HG03469 (cell line): ENCODE data around the gene ZNF688.

ENCODE experiments used
- ATAC-seq: cut with Tn5 transposase; IDR thresholded peaks from one replicate; pipeline ENCODE4 v1.9.1; 2021; ENCODE audit warnings: mild to moderate bottlenecking, moderate library complexity, moderate number of reproducible peaks; ENCODE audit not compliant: unreplicated experiment

Gene ZNF688

GRCh38 chr16:30585400-30586191, 14.1 kb upstream of the ZNF688 start, which contains the start of gene ZNF785:
TSS of gene ZNF785 (minus strand) at chr16:30585697. CDS start at chr16:30585611, 86 bp downstream.
- ATAC-seq, result peak; percentile 81

DNA sequence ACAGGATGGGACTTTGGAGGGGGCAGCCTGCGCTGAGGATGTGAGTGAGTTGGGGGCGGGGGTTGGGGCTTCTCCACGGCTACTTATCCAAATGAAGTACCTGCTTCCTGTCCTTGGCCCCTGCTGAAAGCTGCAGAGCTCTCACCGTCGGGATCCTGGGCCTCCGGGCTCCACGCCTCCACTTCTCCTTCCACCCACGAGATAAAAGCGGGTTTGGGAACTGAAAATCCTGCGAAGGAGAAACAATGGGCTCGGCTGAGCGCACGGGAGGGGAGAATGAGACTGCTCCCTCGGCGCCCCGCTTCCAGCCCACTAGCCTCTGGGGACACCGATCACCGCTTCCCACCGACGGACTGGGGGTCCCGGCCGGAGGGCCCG, 13.5 kb upstream of the ZNF688 start:
- ATAC-seq, result no peak

DNA sequence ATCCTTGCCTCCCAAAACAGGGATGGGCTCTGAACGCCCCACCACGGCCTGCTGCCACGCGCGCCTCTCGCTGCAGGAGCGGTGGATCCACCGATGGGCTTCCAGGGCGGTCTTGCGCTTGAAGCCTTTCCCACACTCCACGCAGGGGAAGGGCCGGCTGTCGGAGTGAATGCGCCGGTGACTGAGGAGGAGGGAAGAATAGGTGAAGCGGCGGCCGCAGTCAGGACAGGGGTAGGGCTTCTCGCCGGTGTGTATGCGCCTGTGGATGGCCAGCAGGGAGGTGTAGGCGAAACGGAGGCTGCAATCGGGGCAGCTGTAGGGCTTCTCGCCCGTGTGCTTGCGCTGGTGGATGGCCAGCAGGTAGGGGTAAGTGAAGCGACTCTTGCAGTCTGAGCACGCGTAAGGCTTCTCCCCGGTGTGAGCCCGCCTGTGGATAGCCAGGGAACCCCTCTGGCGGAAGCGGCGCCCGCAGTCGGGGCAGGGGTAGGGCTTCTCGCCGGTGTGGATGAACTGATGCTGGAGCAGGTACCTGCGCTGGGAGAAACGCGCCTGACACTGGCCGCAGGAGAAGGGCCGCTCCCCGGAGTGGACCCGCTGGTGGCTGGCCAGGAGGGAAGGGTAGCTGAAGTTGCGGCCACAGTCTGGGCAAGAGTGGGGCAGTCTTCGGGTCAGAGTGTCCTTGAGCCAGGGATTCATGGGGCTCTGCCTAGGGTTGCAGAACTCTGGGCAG, 11.3 kb upstream of the ZNF688 start:
- ATAC-seq, result no peak

GRCh38 chr16:30581457-30581856, 9.9 kb upstream of the ZNF688 start:
- no peak for ATAC-seq

- ATAC-seq, result no peak
These were observed 3.2 kb upstream of the ZNF688 start for GRCh38 chr16:30574678-30575077.

DNA sequence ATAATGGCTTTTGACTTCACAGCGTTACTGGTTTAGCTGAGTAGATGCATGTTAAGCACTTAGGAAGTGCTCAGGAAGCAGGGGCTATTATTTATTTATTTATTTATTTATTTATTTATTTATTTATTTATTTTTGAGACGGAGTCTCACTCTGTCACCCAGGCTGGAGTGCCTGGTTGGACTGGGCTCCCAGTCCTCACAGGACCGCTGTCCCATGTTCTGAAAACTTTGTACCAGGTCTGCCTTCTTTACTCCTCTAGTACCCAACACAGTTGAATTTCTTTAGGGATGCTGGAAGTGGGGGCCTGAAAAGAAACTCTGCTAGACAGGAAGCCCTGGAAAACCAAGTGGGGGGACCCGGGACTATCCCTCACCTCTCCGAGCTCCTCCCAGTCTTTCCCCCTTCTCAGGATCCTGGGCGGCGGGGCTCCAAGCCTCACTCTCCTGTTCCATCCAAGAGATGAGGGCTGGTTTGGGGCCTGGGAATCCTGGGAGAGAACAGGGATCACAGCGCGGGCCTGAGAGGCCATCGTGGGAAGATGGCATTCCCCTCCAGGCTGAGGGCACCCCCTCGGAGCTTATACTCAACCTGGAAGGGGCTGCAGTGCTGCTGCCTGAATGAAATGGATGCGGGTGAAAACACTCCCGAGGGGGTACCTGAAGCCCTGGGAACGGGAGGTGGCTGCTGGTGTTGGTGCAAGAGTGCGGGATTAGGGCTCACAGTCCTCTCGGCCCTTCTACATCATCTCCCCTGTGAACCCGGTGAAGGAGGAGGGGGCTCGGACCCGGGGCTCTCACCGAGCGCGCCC, 674 bp downstream of the ZNF688 start:
- ATAC-seq, result no peak

GRCh38 chr16:30569746-30570635, 1.5 kb downstream of the ZNF688 start:
- no peak for ATAC-seq

DNA sequence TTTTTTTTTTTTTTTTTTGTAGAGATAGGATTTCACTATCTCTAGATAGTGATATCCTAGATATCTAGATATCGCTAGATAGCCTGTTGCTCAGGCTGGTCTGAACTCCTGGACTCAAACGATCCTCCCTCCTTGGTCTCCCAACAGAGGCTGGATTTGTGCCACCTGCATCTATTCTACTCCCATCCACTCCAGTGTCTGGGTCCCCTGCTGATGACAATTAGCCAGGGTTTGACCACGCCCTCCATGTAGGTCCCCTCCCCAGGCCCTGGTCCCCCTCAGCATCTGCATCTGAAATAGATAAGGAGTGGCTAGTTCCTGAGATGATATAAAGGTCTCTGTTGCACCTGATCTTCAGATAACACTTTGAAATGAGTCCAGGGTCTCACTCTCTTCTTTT, 2.2 kb downstream of the ZNF688 start:
- no peak for ATAC-seq

DNA sequence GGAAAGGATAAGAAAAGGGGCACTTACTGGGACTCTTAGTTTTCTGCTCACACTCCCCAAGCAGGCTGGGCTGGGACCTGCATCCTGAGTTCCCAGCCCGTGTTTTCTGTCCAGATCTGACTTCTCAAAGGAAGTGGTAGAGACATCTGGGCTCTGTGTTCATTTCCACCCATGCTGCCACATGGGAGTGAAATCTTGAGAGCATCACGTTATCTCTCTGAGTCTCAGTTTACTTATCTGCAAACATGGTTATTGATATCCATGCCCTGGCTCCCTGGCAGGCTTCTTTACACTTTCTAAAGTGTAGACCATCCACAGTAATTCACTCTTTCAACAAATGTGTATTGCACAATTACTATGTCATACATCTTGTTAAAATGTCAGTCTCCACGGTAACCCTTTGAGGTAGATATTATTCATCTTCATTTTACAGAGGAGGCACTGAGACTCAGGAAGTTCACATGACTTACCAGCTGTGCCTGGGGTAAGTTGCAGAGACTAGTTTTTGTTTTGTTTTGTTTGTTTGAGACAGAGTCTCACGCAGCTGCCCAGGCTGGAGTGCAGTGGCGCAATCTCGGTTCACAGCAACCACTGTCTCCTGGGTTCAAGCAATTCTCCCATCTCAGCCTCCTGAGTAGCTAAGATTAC, 3.4 kb downstream of the ZNF688 start:
- no peak for ATAC-seq

DNA sequence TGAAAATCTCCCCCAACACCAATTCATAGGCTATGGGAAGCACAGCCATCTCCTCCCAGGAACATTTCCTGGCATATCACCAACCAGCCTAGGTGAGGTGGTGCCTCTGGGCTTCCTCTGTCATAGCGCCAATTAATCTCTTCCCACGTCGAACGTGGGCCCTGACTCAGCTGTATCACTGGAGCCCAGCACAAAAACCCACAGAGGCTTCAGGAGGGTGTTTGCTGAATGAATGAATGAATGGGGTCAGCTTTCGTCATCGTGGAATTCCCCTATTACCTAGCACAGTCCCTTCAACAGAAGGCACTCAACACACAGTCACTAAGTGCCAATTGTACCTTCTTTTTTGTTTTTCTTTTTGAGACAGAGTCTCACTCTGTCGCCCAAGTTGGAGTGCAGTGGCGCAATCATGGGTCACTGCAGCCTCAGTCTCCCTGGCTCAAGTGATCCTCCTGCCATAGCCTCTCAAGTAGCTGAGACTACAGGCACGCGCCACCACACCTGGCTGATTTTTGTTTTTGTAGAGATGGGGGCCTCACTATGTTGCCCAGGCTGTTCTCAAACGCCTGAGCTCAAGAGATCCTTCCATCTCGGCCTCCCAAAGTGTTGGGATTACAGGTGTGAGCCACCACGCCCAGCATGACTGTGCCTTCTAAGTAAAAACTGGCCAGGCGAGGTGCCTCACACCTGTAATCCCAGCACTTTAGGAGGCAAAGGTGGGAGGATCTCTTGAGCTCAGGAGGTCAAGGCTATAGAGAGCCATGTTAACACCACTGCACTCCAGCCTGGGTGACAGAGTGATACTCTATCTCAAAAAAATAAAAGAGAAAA, 4.1 kb downstream of the ZNF688 start:
- no peak for ATAC-seq

- ATAC-seq, result no peak
These were observed 5.0 kb downstream of the ZNF688 start for GRCh38 chr16:30566531-30566930.

- ATAC-seq, result no peak
These were observed 5.5 kb downstream of the ZNF688 start for GRCh38 chr16:30565984-30566383.

- ATAC-seq, result no peak
These were observed 6.0 kb downstream of the ZNF688 start for GRCh38 chr16:30565526-30565925.

- ATAC-seq, result no peak
These were observed 9.5 kb downstream of the ZNF688 start for GRCh38 chr16:30562021-30562420.

DNA sequence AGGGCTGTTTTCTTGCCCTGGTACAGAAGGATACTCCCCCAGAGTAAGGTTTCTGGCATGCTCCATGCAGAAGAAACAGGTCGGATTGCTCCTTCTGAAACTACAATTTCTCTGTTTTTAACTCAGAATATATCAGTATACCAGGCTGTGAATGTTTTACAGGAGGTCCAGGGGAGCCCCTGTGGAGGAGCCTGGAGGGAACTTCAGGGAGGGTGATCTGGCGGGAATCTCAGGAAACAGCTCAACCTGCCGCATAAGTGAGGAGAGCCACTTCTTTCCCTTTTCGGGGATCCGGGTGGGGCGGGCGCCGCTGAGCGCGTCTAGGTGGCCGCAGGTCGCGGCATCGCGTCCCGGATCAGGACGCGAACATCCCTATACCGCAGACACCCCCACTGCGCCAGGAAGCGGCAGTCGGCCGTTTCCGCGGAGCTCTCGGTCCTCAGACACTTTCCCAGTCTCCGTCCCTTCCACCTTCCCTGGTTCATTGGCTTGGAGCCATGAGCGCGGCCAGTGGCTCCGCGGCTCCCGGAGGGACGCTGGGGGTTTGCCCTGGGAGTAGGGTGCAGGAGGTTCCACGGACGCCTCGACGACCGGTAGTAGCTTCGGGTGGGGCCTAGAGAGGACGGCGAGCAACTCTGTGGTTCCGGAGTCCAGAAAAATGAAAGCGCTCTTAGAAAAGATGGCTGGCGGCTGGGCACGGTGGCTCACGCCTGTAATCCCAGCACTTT, 10.3 kb downstream of the ZNF688 start:
- ATAC-seq, result no peak

- ATAC-seq, result no peak
These were observed 11.8 kb downstream of the ZNF688 start for GRCh38 chr16:30559690-30560089.

DNA sequence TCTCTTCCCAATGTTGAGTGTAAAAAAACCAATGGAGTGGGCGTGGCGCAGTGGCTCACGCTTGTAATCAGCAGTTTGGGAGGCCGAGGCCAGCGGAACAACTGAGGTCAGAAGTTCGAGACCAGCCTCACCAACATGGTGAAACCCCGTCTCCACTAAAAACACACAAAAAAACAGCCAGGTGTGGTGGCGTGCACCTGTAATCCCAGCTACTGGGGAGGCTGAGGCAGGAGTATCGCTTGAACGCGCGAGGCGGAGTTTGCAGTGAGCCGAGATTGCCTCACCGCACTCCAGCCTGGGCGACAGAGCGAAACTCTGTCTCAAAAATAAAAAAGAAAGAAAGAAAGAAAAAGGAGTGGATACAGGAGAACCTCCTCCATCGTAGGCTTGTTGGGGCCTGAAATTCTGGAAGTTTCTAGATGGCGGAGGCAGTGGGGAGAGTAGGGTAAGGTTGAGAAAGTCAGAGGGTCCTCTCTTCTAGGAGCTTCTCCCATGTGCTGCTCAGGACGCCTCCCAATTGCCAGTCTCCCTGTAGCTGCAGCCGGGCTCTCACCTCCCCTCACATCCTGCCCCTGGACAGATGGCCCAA, 12.6 kb downstream of the ZNF688 start:
- no peak for ATAC-seq
